HG03135 (cell line): Measurements from ENCODE around the gene NOC3L.

Experiments used
- ATAC-seq: cut with Tn5 transposase; IDR thresholded peaks from one replicate; pipeline ENCODE4 v1.9.1; 2021; ENCODE audit warnings: mild to moderate bottlenecking, moderate library complexity; ENCODE audit not compliant: unreplicated experiment

NOC3L gene

DNA sequence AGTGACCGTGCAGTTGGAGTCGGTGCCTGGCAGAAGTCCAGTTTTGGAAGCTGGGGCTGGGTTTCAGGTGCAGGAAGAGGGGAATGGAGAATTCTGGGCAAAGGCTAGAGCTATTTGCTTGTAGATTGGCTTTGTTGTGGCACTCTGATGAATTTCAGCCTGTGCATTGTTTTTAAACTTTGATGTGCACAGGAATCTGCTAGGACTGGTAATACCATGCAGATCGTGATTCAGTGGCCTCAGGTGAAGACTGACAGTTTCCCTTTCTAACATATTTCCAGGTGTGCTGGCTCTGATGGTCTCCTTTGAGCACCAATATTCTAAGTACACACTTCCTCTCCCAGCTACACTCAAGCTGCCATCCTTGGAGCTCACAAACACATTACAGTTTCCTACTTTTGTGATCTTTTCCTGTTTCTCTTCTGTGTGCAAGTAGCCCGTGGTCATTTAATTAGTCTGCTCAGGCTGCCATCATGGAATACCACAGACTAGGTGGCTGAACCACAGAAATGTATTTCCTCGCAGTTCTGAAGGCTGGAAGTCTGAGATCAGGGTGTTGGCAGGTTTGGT lies 55.6 kb downstream of the NOC3L start:
- no peak for ATAC-seq

DNA sequence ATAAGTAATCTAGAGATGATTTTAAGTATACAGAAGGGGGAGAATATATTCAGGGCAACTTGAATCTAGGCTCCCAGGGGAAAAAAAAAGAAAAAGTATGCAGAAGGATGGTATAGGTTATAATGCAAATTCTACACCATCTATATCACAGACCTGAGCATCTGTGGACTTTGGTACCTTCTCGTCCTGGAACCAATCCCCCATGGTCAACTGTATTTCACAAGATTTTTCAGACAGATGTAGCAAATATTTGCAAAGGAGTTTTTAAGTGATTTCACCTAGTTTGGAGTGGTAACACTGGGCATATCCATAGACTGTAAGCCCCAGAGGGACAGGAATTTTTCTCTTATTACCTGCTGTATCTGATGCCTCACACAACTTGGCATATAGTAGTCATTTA lies 58.8 kb downstream of the NOC3L start:
- no peak for ATAC-seq

DNA sequence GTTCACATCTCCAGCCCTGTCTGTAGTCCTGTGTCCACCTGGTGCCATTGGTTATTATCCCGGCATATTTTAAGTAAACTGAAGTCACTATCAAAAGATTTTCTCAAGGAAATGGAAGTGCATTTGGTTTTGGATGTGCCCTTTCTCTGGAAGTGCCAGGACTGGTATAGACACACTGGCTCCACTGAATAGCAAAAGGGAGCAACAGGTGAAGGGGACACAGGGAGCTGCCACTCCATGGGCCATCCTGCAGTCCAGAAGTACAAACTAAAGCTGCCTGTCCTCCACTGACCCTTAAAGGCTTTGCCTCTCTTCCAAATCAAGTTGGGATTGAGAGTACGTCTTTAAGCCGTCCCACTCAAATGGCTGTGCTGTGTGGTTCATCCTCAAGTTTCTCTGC lies 62.7 kb downstream of the NOC3L start:
- ATAC-seq = no peak

DNA sequence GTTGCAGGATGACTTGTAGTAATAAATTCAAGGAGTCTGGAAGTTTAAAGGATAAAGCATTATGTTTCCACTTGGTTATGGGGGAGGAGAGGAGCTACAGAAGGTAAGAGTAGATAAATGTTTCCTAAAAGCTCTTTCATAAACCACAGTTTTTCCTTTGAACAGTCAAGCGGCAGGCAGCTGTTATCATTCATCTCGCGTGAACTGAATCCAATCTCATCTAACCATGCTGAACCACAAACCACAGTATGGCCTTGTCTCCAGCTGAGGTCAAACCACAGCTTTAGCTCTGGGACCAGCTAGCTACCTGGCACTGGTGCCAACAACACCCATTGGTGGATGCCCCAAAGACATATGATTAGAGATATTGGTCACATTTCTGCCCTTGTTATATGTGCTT lies 63.3 kb downstream of the NOC3L start:
- no peak for ATAC-seq

DNA sequence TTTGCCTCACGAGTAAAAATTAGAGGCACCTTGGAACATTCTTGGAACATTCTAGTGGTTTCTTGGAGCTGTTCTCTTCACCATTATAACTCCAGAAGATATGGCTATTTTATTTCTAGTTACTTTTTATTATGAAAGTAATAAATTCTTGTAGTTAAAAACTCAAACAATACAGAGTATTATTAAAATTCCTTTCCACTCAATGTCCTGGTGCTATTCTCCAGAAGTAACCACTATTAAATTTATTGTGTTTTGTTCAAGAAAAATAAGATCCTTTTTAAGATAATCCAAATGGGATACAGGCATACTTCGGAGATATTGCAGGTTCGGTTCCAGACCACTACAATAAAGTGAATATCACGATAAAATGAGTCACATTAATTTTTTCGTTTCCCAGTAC lies 68.6 kb downstream of the NOC3L start:
- no peak for ATAC-seq

DNA sequence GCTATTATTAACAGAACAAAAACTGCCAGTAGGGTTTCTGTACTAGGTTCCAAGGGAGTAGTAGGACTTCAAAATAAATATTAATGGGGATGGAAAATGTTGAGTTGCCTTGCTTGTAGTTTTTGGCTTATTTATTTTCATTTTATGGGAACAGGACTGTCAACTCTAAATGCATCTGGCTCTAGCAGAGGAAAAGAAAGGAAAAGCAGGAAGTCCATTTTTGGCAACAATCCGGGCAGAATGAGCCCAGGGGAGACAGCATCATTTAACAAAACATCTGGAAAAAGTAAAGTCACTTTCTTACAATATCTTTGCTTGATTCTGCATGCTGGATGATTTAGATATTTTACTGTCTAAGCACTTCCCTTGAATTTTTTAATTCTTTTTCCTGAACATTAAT lies 69.4 kb downstream of the NOC3L start:
- no peak for ATAC-seq

DNA sequence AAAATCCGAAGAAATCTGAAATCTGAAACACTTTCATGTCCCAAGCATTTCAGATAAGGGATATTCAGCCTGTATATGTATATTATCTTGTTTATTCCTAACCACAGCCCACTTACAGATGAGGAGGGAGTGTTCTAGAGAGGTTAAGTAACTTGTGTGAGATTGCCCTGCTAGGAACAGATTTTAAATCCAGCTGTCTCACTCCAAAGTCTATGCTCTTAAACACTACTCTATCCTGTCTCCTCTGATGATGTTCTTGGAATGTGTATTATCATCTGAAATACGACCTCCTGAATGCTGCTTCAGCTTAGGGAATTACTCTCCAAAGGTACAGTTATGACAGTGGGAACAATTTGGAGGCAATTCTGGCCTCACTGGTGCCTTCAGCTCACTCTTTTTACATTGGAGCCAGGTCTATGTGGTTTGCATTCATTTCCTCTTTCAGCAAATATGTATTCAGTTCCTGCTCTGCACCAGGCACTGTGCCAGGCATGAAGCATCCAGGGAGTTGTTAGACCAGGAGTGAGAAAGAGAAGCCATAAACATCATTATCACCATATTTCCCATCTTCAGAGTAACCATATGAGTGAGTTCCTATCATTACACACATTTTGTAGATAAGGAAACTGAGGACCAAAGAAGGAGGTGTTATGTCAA lies 70.2 kb downstream of the NOC3L start:
- ATAC-seq = no peak

DNA sequence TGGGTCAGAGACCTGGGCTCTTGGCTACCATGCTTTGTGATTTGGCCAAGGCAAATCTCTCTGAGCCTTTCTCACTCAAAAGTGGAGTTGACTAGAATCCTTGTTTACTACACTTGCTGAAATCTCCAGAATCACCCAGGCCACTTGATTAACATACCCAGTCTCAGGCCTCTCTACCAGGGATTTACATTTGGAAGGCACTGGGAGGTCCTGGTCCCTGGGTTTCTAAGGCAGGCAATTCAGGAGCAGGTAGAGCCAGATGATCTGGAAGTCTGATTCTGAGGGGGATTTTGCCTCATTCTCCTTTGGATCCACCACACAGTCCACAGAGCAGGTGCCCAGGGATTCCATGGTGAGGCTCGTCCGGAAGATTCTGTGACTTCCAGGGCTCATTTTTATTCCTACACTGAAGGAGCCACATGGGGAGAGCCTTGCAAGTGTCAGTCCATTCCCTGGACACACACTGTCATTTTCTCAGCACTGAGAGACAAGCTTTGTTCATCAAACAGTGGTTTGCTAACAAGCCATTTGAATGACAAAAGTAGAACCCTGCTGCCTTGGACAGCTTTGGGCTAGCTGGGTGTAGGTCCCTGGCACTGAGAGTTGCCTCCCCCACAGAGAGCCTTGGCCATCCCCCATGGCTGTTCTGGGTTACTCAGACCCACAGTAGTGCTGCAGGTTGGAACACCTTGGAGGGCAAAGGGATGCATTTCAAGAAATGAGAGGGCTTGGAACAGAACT lies 74.2 kb downstream of the NOC3L start:
- ATAC-seq = no peak

DNA sequence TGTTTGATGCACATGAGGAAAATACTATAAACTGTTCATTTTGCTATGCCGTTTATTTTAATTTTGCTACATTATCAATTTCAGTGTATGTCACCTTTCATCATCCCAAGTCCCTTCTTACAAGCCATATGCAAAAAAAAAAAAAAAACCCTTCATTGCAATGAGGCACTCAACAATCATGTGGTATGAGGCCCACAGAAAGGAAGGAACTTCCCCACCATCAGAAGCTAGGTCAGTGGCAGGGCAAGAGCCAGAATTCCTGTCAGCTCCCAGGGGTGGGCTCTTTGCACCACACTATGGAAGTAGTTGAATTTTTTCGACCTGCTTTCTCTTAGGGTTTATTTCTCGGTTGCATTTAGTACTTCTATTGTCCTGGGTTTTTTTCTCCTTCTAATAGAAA lies 75.4 kb downstream of the NOC3L start:
- ATAC-seq = no peak

DNA sequence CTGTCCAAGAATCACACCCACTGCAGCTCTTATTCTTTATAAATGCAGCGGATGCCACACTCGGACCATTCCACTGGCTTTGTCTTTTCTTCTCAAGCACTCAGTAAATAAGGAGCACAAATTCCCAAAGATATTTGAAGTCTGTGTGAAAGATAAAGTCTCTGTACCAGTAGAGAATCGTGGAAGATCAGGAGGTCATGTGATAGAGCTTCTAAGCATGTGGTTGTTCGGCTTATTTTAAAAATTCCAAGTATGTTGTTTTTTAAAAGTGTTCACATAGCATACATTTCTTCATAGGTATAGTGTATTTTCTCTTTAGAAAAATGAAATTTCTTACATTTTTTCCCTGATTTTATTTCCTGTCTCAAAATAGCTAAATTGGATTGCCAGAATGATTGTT lies 75.8 kb downstream of the NOC3L start:
- ATAC-seq = no peak

DNA sequence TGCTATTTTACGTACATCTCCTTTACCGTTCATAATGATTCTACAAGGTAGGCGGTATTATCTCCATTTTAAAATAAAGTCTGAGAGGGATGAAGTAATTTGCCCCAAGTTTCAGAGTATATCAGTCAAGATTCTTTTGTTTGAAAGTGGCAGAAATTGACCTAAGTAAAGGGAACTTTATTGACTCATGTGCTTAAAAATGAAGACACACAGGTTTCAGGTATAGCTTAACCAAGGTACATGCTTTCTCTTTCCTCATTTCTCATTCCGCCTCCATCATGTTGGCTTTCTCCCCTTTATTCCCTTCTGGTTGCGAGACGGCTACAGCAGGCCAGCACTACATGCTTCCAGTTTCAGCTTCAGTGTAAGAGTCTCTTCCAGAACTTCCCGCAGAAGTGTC lies 77.5 kb downstream of the NOC3L start:
- ATAC-seq = no peak
